K562 (cell line): ENCODE results near the gene MMP21. TPM values are rescaled to one million over a fixed set of nuclear protein-coding genes. Genes with fewer than 3 reads are reported as not detected.
A peak's percentile ranks its signal among the peaks of the same experiment; 100 is the strongest.

Experiments used
- AFF4 ChIP-seq: sonication (generic); formaldehyde crosslinking; IDR thresholded peaks from 2 replicates; pipeline ENCODE4 v1.8.0; 2023; ENCODE audit warnings: mild to moderate bottlenecking, missing genetic modification reagents
- ASH1L ChIP-seq: fragments of 450-650 bp; IDR thresholded peaks from 2 replicates; pipeline ENCODE4 v1.6.1; 2018; ENCODE audit warnings: borderline replicate concordance, mild to moderate bottlenecking, low read depth; ENCODE audit not compliant: partially characterized antibody
- C11orf30 ChIP-seq: fragments of 450-650 bp; IDR thresholded peaks from 2 replicates; pipeline ENCODE4 v1.6.1; 2016; ENCODE audit warnings: low read depth, mild to moderate bottlenecking
- CBX5 ChIP-seq: IDR thresholded peaks from 2 replicates; pipeline ENCODE4 v1.6.1; 2014; ENCODE audit warnings: low read depth, borderline replicate concordance
- CC2D1A ChIP-seq: fragments of 450-650 bp; IDR thresholded peaks from 2 replicates; pipeline ENCODE4 v1.6.1; 2017; ENCODE audit warnings: mild to moderate bottlenecking
- ELF4 ChIP-seq: fragments of 450-650 bp; formaldehyde crosslinking; IDR thresholded peaks from 2 replicates; pipeline ENCODE4 v1.4.0; 2022; ENCODE audit warnings: missing genetic modification characterization
- ESRRA ChIP-seq: fragments of 450-650 bp; IDR thresholded peaks from 2 replicates; pipeline ENCODE4 v1.6.1; 2014; ENCODE audit warnings: low read depth, mild to moderate bottlenecking, moderate library complexity, borderline replicate concordance
- FOXK2 ChIP-seq, 2 experiments: fragments of 450-650 bp; IDR thresholded peaks in 1 of 2; conservative IDR thresholded peaks in 1 of 2; 2 replicates each; pipeline ENCODE4 v1.6.1; 2016; ENCODE audit warnings: low read depth in 2 of 2, mild to moderate bottlenecking in 1 of 2
- GABPB1 ChIP-seq: sonication (generic); formaldehyde crosslinking; IDR thresholded peaks from 2 replicates; pipeline ENCODE4 v1.8.0; 2022; ENCODE audit warnings: mild to moderate bottlenecking, missing genetic modification reagents
- HNRNPL ChIP-seq: fragments of 200-400 bp; formaldehyde crosslinking; IDR thresholded peaks from 2 replicates; pipeline ENCODE4 v1.6.1; 2017; ENCODE audit warnings: low read depth, mild to moderate bottlenecking, low read length
- MEF2D ChIP-seq: conservative IDR thresholded peaks from 2 replicates; pipeline ENCODE4 v1.6.1; 2016; ENCODE audit warnings: low read depth, missing genetic modification characterization, missing compliant biosample characterization
- MXI1 ChIP-seq: IDR thresholded peaks from 2 replicates; pipeline ENCODE4 v1.6.1; 2011; ENCODE audit warnings: low read depth, mild to moderate bottlenecking, improper control_type of control experiment, low read length
- NFRKB ChIP-seq: fragments of 450-650 bp; IDR thresholded peaks from 2 replicates; pipeline ENCODE4 v1.6.1; 2016; ENCODE audit warnings: low read depth
- PRDM10 ChIP-seq: fragments of 450-650 bp; IDR thresholded peaks from 2 replicates; pipeline ENCODE4 v1.6.1; 2018; ENCODE audit not compliant: partially characterized antibody
- RBBP5 ChIP-seq: fragments of 200-600 bp; sonication (generic); IDR thresholded peaks from 2 replicates; pipeline ENCODE4 v1.6.1; 2012; ENCODE audit warnings: borderline replicate concordance, mild to moderate bottlenecking, low read length, control low read depth, inconsistent platforms; ENCODE audit not compliant: insufficient read depth, poor library complexity, severe bottlenecking
- RFX5 ChIP-seq: IDR thresholded peaks from 2 replicates; pipeline ENCODE4 v1.6.1; 2011; ENCODE audit warnings: low read depth, mild to moderate bottlenecking, improper control_type of control experiment, low read length
- RNF2 ChIP-seq: sonication (generic); IDR thresholded peaks from 2 replicates; pipeline ENCODE4 v1.6.1; 2016
- SAFB ChIP-seq: fragments of 200-400 bp; formaldehyde crosslinking; IDR thresholded peaks from 2 replicates; pipeline ENCODE4 v1.6.1; 2017; ENCODE audit warnings: low read depth, low read length, borderline replicate concordance
- TAF7 ChIP-seq: fragments of 450-650 bp; IDR thresholded peaks from 2 replicates; pipeline ENCODE4 v1.6.1; 2016; ENCODE audit warnings: missing genetic modification characterization, missing compliant biosample characterization
- polyA plus RNA-seq, 8 experiments: library from polyadenylated mRNA; depleted of rRNA in 4 of 8; stranded (reverse) in 5 of 8; unstranded in 3 of 8; fragments of >200 nt; fragmentation: Nextera tagmentation in 2 of 8; fragmentation: Illumina TruSeq in 1 of 8; extraction: Ambion mirVana in 2 of 8; extraction: Trizol in 1 of 8; gene quantifications; 2 replicates each; pipeline versions ENCODE4 v1.2.1 to v1.2.3, GENCODE V29; 2011 to 2014; ENCODE audit warnings: inconsistent platforms in 1 of 8, missing spikeins in 1 of 8
- total RNA-seq, 7 experiments: library from RNA; depleted of rRNA in 6 of 7; stranded (reverse); fragments of >200 nt in 6 of 7; fragmentation: Illumina TruSeq in 2 of 7; extraction: Trizol in 2 of 7; gene quantifications; 2 replicates each; pipeline versions ENCODE4 v1.2.1 to v1.2.3, GENCODE V29; 2011 to 2021; ENCODE audit warnings: low replicate concordance in 1 of 7

The MMP21 gene
- total and polyA plus RNA-seq, 9 of the 15 experiments (the other 6 are each of a cell fraction or from before 2014, with no cell fraction given) = not detected

GRCh38 chr10:125822878-125823662 lies 47.4 kb upstream of the MMP21 start, which contains the start of the genes BCCIP and UROS (continued):
- peak; percentile 100 for TF ChIP-seq PRDM10
- peak; percentile 70 for TF ChIP-seq RBBP5
- TF ChIP-seq C11orf30 = peak; percentile 78
- no peak for TF ChIP-seq RFX5
- TF ChIP-seq CBX5 = no peak
- TF ChIP-seq AFF4 = 0 out of 2 replicates have a peak, but pooled peaks have one; percentile 55
- TF ChIP-seq ELF4 (CRISPR knock-in tag) = 0 out of 2 replicates have a peak, but pooled peaks have one; percentile 71
- TF ChIP-seq HNRNPL = peak; percentile 92
- 0 out of 2 replicates have a peak, but pooled peaks have one; percentile 19 for TF ChIP-seq MEF2D (tag)
- 0 out of 2 replicates have a peak, but pooled peaks have one; percentile 20 for TF ChIP-seq SAFB
- TF ChIP-seq RNF2 = 0 out of 2 replicates have a peak, but pooled peaks have one; percentile 34
- TF ChIP-seq MXI1 = peak; percentile 64; the same call in 1 of the 2 replicates
- TF ChIP-seq FOXK2 (conservative IDR thresholded peaks at IDR 0.05 in 1 of 2, IDR thresholded peaks at IDR 0.05 in 1 of 2; ENCODE audit: low read depth in 2 of 2) = peak; percentile 85 to 100
- TF ChIP-seq ESRRA = peak; percentile 74
- TF ChIP-seq CC2D1A = no peak
- TF ChIP-seq NFRKB = peak; percentile 82
- peak; percentile 91 for TF ChIP-seq TAF7
- TF ChIP-seq GABPB1 = peak; percentile 57; the same call in 1 of the 2 replicates
- TF ChIP-seq ASH1L = peak; percentile 89
